ENCODE measurements around the gene IFI27L2.

The IFI27L2 gene

DNA sequence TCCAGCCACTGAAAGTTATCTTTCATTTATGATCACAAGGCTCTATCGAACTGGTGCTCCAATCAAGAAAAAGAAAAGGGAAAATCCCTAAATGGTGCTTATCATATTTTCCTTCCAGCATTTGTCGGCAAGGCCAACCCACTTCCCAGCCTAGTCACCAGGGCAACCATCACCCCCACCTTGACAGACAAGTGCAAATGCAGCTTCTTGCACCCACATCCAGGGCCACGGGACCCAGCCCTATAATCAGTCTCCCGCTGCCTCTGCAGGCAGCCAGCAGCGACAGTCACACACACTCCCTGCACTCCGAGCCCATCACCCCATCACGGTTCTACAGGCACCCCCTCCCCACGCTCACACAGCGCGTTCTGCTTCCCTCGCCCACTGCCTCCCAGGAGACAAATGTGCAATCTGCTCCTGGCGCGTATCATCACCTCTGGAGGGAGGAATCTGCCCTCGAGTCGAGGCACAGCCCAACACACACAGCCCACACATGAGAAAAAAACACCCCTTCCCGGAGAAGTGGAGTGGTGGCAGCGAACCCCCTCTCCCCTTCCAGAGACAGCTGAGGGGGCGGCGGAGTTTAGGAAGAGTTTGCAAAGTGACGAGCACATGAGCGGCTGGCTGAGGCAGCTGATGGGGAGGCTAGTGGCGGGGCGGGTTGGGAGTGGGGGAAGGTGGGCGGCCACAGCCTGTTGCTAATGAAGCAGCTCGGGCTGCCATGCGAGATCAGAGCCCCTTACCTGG, 35.5 kb upstream of the IFI27L2 start:
- CTCF ChIA-PET: interaction anchor here (2.2 to 2.4 kb wide), 2 partner anchors 17 to 33 kb away, joined by 5 to 7 read pairs; no protein-coding TSS in a partner anchor
- no peak for DNase-seq (ENCODE audit: extremely low spot score)
- POLR2A ChIA-PET: no interaction called here
- TF ChIP-seq, protein P1, sequence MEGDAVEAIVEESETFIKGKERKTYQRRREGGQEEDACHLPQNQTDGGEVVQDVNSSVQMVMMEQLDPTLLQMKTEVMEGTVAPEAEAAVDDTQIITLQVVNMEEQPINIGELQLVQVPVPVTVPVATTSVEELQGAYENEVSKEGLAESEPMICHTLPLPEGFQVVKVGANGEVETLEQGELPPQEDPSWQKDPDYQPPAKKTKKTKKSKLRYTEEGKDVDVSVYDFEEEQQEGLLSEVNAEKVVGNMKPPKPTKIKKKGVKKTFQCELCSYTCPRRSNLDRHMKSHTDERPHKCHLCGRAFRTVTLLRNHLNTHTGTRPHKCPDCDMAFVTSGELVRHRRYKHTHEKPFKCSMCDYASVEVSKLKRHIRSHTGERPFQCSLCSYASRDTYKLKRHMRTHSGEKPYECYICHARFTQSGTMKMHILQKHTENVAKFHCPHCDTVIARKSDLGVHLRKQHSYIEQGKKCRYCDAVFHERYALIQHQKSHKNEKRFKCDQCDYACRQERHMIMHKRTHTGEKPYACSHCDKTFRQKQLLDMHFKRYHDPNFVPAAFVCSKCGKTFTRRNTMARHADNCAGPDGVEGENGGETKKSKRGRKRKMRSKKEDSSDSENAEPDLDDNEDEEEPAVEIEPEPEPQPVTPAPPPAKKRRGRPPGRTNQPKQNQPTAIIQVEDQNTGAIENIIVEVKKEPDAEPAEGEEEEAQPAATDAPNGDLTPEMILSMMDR (IDR thresholded peaks at IDR 0.05; ENCODE audit: control extremely low read depth, extremely low read depth, low read depth, missing control alignments): no peak

- POLR2A ChIA-PET: no interaction called here
- DNase-seq (ENCODE audit: extremely low spot score): no peak
Measured at GRCh38 chr14:94163796-94164195, 34.4 kb upstream of the IFI27L2 start.

DNA sequence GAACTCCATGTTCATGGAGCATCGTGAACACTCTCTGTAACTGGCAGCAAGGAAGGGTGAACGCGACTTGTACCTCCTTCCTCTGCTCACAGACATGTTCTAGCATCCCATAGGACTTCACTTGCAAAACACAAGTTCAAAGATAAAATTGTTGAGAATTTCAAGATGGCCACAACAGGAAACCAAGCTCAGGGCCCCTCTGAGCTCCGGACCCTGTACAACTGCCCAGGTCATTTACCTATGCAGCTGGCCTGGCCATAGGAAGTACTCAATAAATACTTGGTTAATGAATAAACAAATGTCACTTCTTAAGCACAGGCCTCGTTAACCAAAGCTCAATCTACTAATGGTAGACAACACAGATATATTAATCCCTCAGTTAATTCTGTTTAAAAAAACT, 33.1 kb upstream of the IFI27L2 start:
- CTCF ChIA-PET: interaction anchor here (0.9 to 2.2 kb wide), 6 partner anchors 18 to 223 kb away, joined by 3 to 5 read pairs (median 4); no protein-coding TSS in a partner anchor
- no peak for DNase-seq (ENCODE audit: extremely low spot score)
- TF ChIP-seq, protein P1 (IDR thresholded peaks at IDR 0.05; ENCODE audit: control extremely low read depth, extremely low read depth, low read depth, missing control alignments): no peak
- POLR2A ChIA-PET: no interaction called here

More at GRCh38 chr14:94163796-94164195, 34.4 kb upstream of the IFI27L2 start:
- CTCF ChIA-PET: interaction anchor here (2.2 to 2.4 kb wide), 2 partner anchors 18 to 32 kb away, joined by 5 to 7 read pairs; no protein-coding TSS in a partner anchor
- TF ChIP-seq, protein P1 (IDR thresholded peaks at IDR 0.05; ENCODE audit: control extremely low read depth, extremely low read depth, low read depth, missing control alignments): no peak

DNA sequence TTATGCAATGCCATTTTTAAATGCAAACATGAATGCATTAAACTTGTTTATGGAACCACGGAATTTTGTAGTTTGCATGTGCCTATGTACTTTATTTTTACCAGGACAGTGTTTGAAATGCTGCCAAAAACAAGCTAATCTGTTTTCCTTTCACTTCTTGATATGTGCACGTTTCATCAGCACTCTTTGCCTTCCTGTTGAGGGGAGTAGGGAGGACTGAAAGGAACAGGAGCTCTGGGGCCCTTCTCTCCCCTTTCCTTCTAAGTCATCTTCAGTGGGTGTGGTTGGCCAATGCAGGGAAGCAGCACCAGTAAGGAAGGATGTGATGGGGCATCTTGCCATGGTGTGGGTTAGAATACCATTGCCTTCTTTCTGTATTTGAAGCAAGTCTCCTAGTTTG, 32.6 kb upstream of the IFI27L2 start:
- DNase-seq (ENCODE audit: extremely low spot score): no peak
- POLR2A ChIA-PET: no interaction called here
- TF ChIP-seq, protein P1 (IDR thresholded peaks at IDR 0.05; ENCODE audit: control extremely low read depth, extremely low read depth, low read depth, missing control alignments): no peak

GRCh38 chr14:94161058-94161457, 31.7 kb upstream of the IFI27L2 start:
- TF ChIP-seq, protein P1 (IDR thresholded peaks at IDR 0.05; ENCODE audit: control extremely low read depth, extremely low read depth, low read depth, missing control alignments): no peak
- CTCF ChIA-PET: interaction anchor here (1.1 to 1.8 kb wide), 2 partner anchors 9 to 24 kb away, joined by 3 to 6 read pairs; no protein-coding TSS in a partner anchor
- POLR2A ChIA-PET: no interaction called here
- no peak for DNase-seq (ENCODE audit: extremely low spot score)

More for the DNA sequence above, 32.6 kb upstream of the IFI27L2 start:
- CTCF ChIA-PET: interaction anchor here (0.9 to 1.7 kb wide), 6 partner anchors 8 to 222 kb away, joined by 3 to 4 read pairs (median 4); no protein-coding TSS in a partner anchor

GRCh38 chr14:94158239-94158883, 29.0 kb upstream of the IFI27L2 start:
- CTCF ChIA-PET: interaction anchor here (1.1 to 1.8 kb wide), 4 partner anchors 10 to 122 kb away, joined by 3 to 7 read pairs (median 3); no protein-coding TSS in a partner anchor
- TF ChIP-seq, protein P1 (IDR thresholded peaks at IDR 0.05; ENCODE audit: control extremely low read depth, extremely low read depth, low read depth, missing control alignments): no peak
- no peak for DNase-seq (ENCODE audit: extremely low spot score)
- POLR2A ChIA-PET: no interaction called here
